ENCODE data around the gene CBX8.

DNA sequence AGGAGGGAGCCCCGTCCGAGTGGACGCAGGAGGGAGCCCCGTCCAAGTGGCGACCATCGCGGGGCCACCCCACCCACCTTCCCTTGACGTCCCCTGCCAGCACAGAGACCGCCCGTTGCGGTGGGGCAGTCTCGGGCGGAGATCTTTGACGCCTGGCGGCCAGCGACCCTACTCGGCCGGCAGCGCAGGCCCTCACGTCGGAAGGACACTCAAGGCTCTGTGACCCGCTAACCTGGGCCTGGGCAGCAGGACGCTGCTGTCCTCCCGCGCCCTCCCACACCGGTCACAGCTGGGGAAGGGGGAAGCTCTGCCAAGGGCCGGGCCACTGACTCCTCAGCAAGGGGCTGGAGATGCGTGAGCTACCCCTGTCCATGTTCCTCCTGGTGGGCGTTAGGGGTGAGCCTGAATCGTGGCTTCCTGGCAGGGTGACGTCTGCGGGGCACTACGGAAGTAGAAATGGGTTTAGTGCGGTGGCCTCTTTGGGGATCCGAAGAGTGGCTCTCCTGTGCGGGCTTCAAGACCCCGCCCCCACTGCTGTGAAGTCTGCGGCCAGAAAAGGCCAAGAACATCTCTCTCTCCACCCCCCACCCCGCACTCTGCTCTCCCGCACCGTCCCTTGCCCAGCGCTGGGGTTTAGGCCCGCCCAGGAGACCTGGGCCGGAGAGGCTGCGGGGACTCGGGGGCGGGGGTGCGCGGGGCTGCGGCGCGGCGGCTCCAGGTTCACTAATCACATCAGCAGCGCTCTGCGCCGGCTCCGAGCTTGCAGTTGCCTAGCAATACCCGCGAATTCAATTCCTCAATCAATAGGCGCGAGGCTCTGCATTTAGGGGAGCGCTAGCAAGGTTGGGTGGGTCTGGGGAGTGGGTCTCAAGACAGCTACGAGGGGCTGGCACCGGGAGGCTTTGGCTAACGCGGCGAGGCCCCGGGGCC is 5.8 kb downstream of the CBX8 start:
- TF ChIP-seq, protein P1, sequence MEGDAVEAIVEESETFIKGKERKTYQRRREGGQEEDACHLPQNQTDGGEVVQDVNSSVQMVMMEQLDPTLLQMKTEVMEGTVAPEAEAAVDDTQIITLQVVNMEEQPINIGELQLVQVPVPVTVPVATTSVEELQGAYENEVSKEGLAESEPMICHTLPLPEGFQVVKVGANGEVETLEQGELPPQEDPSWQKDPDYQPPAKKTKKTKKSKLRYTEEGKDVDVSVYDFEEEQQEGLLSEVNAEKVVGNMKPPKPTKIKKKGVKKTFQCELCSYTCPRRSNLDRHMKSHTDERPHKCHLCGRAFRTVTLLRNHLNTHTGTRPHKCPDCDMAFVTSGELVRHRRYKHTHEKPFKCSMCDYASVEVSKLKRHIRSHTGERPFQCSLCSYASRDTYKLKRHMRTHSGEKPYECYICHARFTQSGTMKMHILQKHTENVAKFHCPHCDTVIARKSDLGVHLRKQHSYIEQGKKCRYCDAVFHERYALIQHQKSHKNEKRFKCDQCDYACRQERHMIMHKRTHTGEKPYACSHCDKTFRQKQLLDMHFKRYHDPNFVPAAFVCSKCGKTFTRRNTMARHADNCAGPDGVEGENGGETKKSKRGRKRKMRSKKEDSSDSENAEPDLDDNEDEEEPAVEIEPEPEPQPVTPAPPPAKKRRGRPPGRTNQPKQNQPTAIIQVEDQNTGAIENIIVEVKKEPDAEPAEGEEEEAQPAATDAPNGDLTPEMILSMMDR (IDR thresholded peaks at IDR 0.05) = no peak
- no peak for TF ChIP-seq POLR2A (IDR thresholded peaks at IDR 0.05)
